ENCODE results near the gene NRDC.

Gene NRDC

DNA sequence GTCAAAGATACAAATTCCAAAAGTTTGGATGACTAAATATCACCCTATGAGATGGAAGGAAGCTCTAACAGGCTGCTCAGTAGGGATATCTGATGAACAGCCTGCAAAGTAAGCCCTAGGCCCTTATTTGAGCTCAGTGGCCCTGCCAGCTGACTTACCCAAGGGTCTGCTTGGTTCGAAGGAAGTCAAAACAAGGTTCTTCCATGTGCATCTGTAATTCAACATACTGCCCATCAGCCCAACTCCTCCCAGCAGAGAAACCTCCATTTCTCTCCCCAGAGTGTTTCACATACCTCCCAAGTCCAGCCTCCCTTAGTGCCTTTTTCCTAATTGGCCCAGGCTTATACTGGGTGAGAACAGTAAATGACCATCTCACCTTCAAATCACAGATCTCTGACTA lies 86.6 kb downstream of the NRDC start:
- no peaks in the 10 kb centered on the region for H3K27me3 ChIP-seq (ENCODE audit: control insufficient read depth, insufficient read depth, low read length)
- no peak overlapping the region for H3K9ac ChIP-seq (ENCODE audit: low read length)
- H3K27ac ChIP-seq (ENCODE audit: low read length), result no peak overlapping the region
- no peaks in the 10 kb centered on the region for H3K4me1 ChIP-seq (ENCODE audit: control insufficient read depth, low read depth, low read length)
- H3K4me3 ChIP-seq (ENCODE audit: low read length), result no peak overlapping the region
- H3K36me3 ChIP-seq (ENCODE audit: control insufficient read depth, low read depth, low read length), result peaks cover 82% of the 10 kb centered on the region
- no peaks in the 10 kb centered on the region for H3K9me3 ChIP-seq (ENCODE audit: control insufficient read depth, low read depth, low read length)

DNA sequence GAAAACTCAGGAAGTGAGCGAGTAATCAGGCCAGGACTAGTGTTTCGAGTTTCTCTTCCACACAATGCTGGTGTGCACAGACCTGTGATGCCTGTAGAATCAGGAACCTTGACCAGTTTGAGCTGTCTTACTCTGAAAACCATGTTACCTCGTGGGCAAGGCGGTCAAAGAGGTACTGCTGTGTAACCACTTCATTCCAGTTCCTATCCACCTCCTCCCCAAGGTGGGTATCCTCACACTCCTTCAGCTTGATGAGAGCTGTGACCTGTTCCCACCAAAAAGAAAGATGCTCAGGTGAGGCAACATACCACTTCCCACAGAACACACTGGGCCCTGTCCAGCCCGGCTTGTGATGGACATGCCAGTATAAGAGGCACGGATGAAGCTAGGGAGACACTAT lies 88.1 kb downstream of the NRDC start:
- H3K27me3 ChIP-seq (ENCODE audit: control insufficient read depth, insufficient read depth, low read length), result no peaks in the 10 kb centered on the region
- no peak overlapping the region for H3K4me3 ChIP-seq (ENCODE audit: low read length)
- peaks cover 94% of the 10 kb centered on the region for H3K36me3 ChIP-seq (ENCODE audit: control insufficient read depth, low read depth, low read length)
- H3K4me1 ChIP-seq (ENCODE audit: control insufficient read depth, low read depth, low read length), result no peaks in the 10 kb centered on the region
- H3K9ac ChIP-seq (ENCODE audit: low read length), result no peak overlapping the region
- H3K9me3 ChIP-seq (ENCODE audit: control insufficient read depth, low read depth, low read length), result no peaks in the 10 kb centered on the region
- H3K27ac ChIP-seq (ENCODE audit: low read length), result no peak overlapping the region

DNA sequence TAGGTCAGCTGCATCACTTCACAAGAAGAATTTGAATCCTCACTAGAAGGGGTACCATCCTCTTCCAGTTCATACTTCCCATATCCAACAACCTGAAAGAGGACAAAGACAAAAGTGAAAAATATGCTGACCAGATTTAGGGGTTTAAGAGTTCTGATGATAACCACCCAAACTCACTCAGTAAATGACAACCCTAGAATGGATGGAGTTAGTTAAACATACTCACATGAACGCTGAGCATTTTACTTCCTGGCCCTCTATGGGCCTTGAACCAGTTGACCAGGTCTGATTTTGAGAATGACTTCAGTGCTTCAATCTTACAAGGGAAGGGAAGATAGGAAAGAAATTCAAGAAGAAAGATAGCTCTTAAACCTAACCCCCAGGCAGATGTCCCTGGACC lies 89.2 kb downstream of the NRDC start:
- H3K36me3 ChIP-seq (ENCODE audit: control insufficient read depth, low read depth, low read length), result peaks cover 94% of the 10 kb centered on the region

DNA sequence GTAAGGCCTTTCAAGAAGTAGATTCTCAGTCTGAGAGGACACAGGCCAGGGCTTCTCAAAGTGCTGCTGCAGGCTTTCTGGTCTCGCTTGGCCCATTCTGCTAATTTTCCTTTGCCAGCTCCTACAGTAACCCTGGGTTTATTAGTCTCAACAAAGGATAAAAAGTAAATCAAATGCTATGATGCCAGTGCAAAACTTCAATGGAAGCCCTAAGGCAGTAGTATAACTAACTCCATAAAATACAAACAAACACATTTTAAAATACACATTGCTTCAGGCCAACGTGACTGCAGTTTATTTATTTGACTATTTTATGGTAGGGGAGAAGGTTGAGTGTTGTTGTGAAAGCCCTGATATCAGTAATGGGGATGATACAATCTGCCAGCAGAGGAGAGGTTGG lies 89.6 kb downstream of the NRDC start:
- Histone ChIP-seq H3K9ac (ENCODE audit: low read length) (no peak overlapping the region), H3K4me3 (ENCODE audit: low read length) (no peak overlapping the region), H3K27ac (ENCODE audit: low read length) (no peak overlapping the region), H3K36me3 (ENCODE audit: control insufficient read depth, low read depth, low read length) (peaks cover 94% of the 10 kb centered on the region), H3K4me1 (ENCODE audit: control insufficient read depth, low read depth, low read length) (no peaks in the 10 kb centered on the region), H3K9me3 (ENCODE audit: control insufficient read depth, low read depth, low read length) (no peaks in the 10 kb centered on the region), H3K27me3 (ENCODE audit: control insufficient read depth, insufficient read depth, low read length) (no peaks in the 10 kb centered on the region)

More for the DNA sequence above, 89.2 kb downstream of the NRDC start:
- Histone ChIP-seq H3K9ac (ENCODE audit: low read length) (no peak overlapping the region), H3K9me3 (ENCODE audit: control insufficient read depth, low read depth, low read length) (no peaks in the 10 kb centered on the region), H3K27ac (ENCODE audit: low read length) (no peak overlapping the region), H3K27me3 (ENCODE audit: control insufficient read depth, insufficient read depth, low read length) (no peaks in the 10 kb centered on the region), H3K4me3 (ENCODE audit: low read length) (no peak overlapping the region), H3K4me1 (ENCODE audit: control insufficient read depth, low read depth, low read length) (no peaks in the 10 kb centered on the region)

DNA sequence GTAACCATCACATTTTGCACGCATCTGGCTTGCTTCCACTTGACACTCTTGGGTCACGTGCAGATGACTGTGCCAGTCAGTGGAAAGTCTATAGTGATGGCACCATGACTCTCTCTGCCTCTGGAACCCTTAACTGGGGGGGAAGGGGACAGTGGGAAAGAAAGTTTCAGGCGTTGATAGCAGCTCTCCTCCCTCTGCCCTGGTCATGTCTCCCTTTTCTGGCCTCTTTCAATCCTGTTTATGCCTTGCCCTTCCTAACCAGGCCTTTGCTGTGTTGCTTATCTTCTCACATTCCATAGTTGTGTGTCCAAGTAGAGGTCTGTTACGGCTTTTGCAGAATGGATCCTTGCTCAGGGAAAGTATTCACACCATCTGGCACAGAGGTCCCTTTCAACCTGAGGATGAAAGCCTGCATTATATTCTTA lies 93.5 kb downstream of the NRDC start:
- no peak overlapping the region for H3K4me3 ChIP-seq (ENCODE audit: low read length)
- H3K36me3 ChIP-seq (ENCODE audit: control insufficient read depth, low read depth, low read length), result peaks cover 67% of the 10 kb centered on the region
- H3K9me3 ChIP-seq (ENCODE audit: control insufficient read depth, low read depth, low read length), result no peaks in the 10 kb centered on the region
- no peak overlapping the region for H3K9ac ChIP-seq (ENCODE audit: low read length)
- no peaks in the 10 kb centered on the region for H3K27me3 ChIP-seq (ENCODE audit: control insufficient read depth, insufficient read depth, low read length)
- no peak overlapping the region for H3K27ac ChIP-seq (ENCODE audit: low read length)
- H3K4me1 ChIP-seq (ENCODE audit: control insufficient read depth, low read depth, low read length), result no peaks in the 10 kb centered on the region

DNA sequence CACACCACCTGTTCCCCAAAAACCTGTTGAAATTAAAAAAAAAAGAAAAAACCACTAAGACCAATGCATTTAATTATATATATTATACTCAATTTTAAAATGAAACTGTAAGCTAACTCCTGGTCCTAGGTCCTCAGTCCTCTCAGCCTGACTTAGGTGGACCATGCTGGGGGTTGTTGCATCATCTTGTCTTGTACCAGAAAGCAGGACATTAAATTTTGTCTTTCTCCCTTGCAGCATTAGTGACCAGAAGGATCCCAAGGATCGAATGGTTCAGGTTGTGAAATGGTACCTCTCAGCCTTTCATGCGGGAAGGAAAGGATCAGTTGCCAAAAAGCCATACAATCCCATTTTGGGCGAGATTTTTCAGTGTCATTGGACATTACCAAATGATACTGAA lies 97.6 kb downstream of the NRDC start:
- Histone ChIP-seq H3K36me3 (ENCODE audit: control insufficient read depth, low read depth, low read length) (peaks cover 35% of the 10 kb centered on the region), H3K4me3 (ENCODE audit: low read length) (no peak overlapping the region), H3K9ac (ENCODE audit: low read length) (no peak overlapping the region), H3K27ac (ENCODE audit: low read length) (no peak overlapping the region), H3K27me3 (ENCODE audit: control insufficient read depth, insufficient read depth, low read length) (no peaks in the 10 kb centered on the region), H3K4me1 (ENCODE audit: control insufficient read depth, low read depth, low read length) (no peaks in the 10 kb centered on the region), H3K9me3 (ENCODE audit: control insufficient read depth, low read depth, low read length) (no peaks in the 10 kb centered on the region)

DNA sequence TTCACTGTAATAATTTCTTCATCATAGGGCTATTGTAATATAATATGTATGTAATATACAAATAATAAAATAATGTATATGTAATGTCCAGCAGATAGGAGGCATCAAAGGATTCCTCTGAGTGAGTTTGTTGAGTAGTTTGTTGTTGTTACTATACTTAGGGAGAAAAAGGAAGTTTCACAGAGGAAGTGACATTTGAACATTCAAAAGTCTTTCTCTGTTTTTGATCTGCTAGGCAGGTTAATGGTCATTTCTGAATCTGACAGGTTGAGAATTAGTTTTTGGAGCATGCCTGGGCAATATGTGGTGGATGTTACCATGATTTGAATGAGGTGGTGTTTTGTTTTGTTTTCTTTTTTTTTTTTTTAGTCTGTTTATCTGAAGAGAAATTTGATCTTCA lies 102.1 kb downstream of the NRDC start:
- H3K9ac ChIP-seq (ENCODE audit: low read length), result no peak overlapping the region
- no peak overlapping the region for H3K4me3 ChIP-seq (ENCODE audit: low read length)
- peaks cover 33% of the 10 kb centered on the region for H3K36me3 ChIP-seq (ENCODE audit: control insufficient read depth, low read depth, low read length)
- no peaks in the 10 kb centered on the region for H3K9me3 ChIP-seq (ENCODE audit: control insufficient read depth, low read depth, low read length)
- no peaks in the 10 kb centered on the region for H3K4me1 ChIP-seq (ENCODE audit: control insufficient read depth, low read depth, low read length)
- H3K27me3 ChIP-seq (ENCODE audit: control insufficient read depth, insufficient read depth, low read length), result no peaks in the 10 kb centered on the region
- no peak overlapping the region for H3K27ac ChIP-seq (ENCODE audit: low read length)

DNA sequence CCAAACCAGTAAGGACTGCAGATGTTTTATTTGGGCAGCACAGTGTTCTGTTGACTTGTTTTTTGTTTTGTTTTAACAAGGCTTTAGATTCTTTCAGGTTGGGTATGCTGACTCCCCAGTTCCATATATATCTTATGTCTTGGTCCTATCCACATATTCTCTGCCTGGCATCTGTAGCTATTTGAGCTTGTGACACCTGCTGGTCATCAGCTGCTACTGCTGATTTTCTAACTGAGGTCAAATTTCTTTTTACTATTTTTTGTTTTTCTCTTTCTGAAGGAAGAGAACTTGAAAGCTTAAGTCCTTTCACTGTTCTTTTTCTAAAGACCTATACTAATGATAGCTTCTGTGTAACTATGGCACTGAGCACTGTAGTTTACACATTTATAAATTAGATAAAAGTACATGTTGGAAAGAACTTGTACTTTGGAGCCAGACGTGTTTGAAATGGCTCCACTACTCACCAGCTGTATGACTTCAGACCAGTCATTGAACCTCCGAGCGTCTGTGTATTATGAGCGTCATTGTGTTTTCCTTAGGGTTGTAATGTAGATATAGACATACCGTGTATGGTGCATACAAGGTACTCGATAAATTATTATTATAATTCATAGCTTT lies 109.4 kb downstream of the NRDC start:
- H3K9me3 ChIP-seq (ENCODE audit: control insufficient read depth, low read depth, low read length), result no peaks in the 10 kb centered on the region
- no peaks in the 10 kb centered on the region for H3K27me3 ChIP-seq (ENCODE audit: control insufficient read depth, insufficient read depth, low read length)
- H3K4me3 ChIP-seq (ENCODE audit: low read length), result no peak overlapping the region
- peaks cover 44% of the 10 kb centered on the region for H3K36me3 ChIP-seq (ENCODE audit: control insufficient read depth, low read depth, low read length)
- H3K9ac ChIP-seq (ENCODE audit: low read length), result no peak overlapping the region
- no peaks in the 10 kb centered on the region for H3K4me1 ChIP-seq (ENCODE audit: control insufficient read depth, low read depth, low read length)
- no peak overlapping the region for H3K27ac ChIP-seq (ENCODE audit: low read length)

DNA sequence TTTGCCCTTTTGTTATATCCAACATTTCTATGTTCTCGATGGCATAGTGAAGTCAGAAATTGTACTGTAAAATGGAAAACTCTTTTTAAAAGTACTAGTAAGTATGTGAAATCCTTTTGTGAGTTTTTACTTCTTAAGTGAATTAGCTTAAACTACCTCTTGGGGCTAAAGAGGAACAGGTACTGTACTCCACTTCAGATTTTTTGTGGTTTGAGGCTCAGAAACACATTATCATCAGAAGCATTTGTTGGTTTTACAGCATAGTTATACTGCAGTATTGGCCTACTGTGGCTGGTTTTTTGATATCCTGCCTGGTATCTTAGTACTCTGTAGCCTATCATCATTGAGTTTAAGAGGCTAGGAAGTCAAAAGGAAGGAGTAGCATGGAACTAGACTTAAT lies 117.2 kb downstream of the NRDC start:
- no peak overlapping the region for H3K27ac ChIP-seq (ENCODE audit: low read length)
- H3K4me3 ChIP-seq (ENCODE audit: low read length), result no peak overlapping the region

DNA sequence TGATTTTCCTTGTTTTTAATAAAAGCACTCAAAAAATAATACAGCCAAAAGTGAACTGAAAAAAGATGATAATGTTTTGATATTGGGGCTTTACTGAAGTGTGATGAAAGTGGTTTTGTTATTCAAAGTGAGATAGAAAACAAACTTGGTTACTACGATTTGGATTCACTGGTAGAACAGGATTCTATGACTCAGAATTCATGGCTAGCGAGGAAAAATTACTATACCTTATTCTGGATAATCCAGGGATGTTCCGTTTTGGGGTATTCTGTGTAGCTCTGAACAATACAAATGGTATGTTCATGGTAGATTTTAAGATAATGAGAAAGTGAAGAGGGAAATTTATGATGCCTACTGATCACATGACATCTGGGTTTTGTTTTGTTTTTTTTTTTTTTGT lies 117.7 kb downstream of the NRDC start:
- Histone ChIP-seq H3K9ac (ENCODE audit: low read length) (no peak overlapping the region), H3K27ac (ENCODE audit: low read length) (no peak overlapping the region), H3K27me3 (ENCODE audit: control insufficient read depth, insufficient read depth, low read length) (no peaks in the 10 kb centered on the region), H3K4me1 (ENCODE audit: control insufficient read depth, low read depth, low read length) (no peaks in the 10 kb centered on the region), H3K9me3 (ENCODE audit: control insufficient read depth, low read depth, low read length) (no peaks in the 10 kb centered on the region), H3K36me3 (ENCODE audit: control insufficient read depth, low read depth, low read length) (peaks cover 16% of the 10 kb centered on the region), H3K4me3 (ENCODE audit: low read length) (no peak overlapping the region)

More for the DNA sequence above, 117.2 kb downstream of the NRDC start:
- H3K27me3 ChIP-seq (ENCODE audit: control insufficient read depth, insufficient read depth, low read length), result no peaks in the 10 kb centered on the region
- H3K36me3 ChIP-seq (ENCODE audit: control insufficient read depth, low read depth, low read length), result peaks cover 21% of the 10 kb centered on the region
- H3K9me3 ChIP-seq (ENCODE audit: control insufficient read depth, low read depth, low read length), result no peaks in the 10 kb centered on the region
- no peaks in the 10 kb centered on the region for H3K4me1 ChIP-seq (ENCODE audit: control insufficient read depth, low read depth, low read length)
- no peak overlapping the region for H3K9ac ChIP-seq (ENCODE audit: low read length)

DNA sequence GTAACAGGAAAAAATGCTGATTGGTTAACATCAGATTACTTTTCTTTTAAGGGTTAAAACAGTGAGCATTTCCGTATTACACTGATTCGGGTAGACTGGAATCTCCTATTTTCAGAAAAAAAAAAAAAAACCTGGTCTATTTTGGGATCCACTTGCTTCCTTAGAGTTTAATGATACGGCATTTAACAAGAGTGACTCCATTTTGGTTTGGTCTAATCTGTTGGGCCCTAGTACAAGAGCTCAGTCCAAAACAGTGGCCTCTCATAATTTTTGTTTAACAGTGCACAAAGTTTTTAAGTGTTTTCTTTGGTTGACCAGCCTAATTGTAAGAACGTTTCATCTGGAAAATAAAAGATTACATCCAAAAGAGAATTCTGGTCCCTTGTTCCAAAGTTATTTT lies 120.2 kb downstream of the NRDC start:
- H3K36me3 ChIP-seq (ENCODE audit: control insufficient read depth, low read depth, low read length), result peaks cover 7% of the 10 kb centered on the region
- no peak overlapping the region for H3K27ac ChIP-seq (ENCODE audit: low read length)
- no peaks in the 10 kb centered on the region for H3K4me1 ChIP-seq (ENCODE audit: control insufficient read depth, low read depth, low read length)
- H3K27me3 ChIP-seq (ENCODE audit: control insufficient read depth, insufficient read depth, low read length), result no peaks in the 10 kb centered on the region
- no peak overlapping the region for H3K9ac ChIP-seq (ENCODE audit: low read length)
- H3K4me3 ChIP-seq (ENCODE audit: low read length), result no peak overlapping the region
- H3K9me3 ChIP-seq (ENCODE audit: control insufficient read depth, low read depth, low read length), result no peaks in the 10 kb centered on the region

DNA sequence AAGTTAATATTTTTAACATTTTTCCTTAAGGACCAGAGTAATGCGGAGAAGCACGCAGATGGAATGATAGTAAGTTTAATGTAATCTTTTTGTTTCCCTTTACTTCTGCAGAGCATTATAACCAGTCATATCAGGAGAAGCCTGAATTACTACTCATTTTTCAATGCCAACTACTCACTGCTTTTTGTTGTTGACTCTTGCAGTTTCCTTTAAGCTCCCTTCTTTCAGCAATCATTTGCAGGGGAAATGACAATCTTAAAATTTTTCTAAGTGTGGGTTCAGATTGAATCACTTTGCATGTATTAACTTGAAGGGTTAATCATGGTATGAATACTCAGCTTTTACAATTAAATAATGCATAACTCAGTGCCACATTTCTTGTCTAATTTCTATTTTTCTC lies 122.2 kb downstream of the NRDC start:
- Histone ChIP-seq H3K27ac (ENCODE audit: low read length) (no peak overlapping the region), H3K9me3 (ENCODE audit: control insufficient read depth, low read depth, low read length) (no peaks in the 10 kb centered on the region), H3K36me3 (ENCODE audit: control insufficient read depth, low read depth, low read length) (peaks cover 5% of the 10 kb centered on the region), H3K27me3 (ENCODE audit: control insufficient read depth, insufficient read depth, low read length) (no peaks in the 10 kb centered on the region), H3K9ac (ENCODE audit: low read length) (no peak overlapping the region), H3K4me1 (ENCODE audit: control insufficient read depth, low read depth, low read length) (no peaks in the 10 kb centered on the region), H3K4me3 (ENCODE audit: low read length) (no peak overlapping the region)
